Testis (tissue), 2 donors: Measurements from ENCODE around the gene SLC12A9.

ENCODE experiments used
- CTCF ChIP-seq, 3 experiments: fragments of 450-650 bp in 2 of 3; fragments of 200-600 bp in 1 of 3; sonication (generic) in 1 of 3; IDR thresholded peaks; one replicate each; pipeline ENCODE4 v1.5.1; 2016 to 2019; ENCODE audit warnings: antibody characterized with exemption in 3 of 3, mild to moderate bottlenecking in 2 of 3, moderate library complexity in 1 of 3
- POLR2A ChIP-seq: fragments of 450-650 bp; IDR thresholded peaks from one replicate; pipeline ENCODE4 v1.6.1; 2017; ENCODE audit warnings: antibody characterized with exemption, mild to moderate bottlenecking, moderate library complexity

- TF ChIP-seq CTCF (IDR thresholded peaks at IDR 0.05) (no peak), POLR2A (no peak)
Measured at GRCh38 chr7:100830396-100830795, 22.1 kb upstream of the SLC12A9 start.
